ENCODE measurements around the gene ATF3. TPM values are rescaled to one million over a fixed set of nuclear protein-coding genes. Genes with fewer than 3 reads are reported as not detected.

ATF3 gene
- polyA plus RNA-seq, 3 donors from 2014 or later, result 0.40 to 0.70 TPM; not detected in 1

GRCh38 chr1:212578041-212578440, 30.5 kb upstream of the ATF3 start:
- peaks cover 3 to 10% (median 8%) of the 10 kb centered on the region in 3 donors for H3K27me3 Mint-ChIP-seq (ENCODE audit: low read depth in 3 of 3)
- no peak overlapping the region for H3K4me3 Mint-ChIP-seq
- H3K9me3 Mint-ChIP-seq, result no peaks in the 10 kb centered on the region
- H3K27ac Mint-ChIP-seq, result no peak overlapping the region
- no peak for DNase-seq
- H3K36me3 Mint-ChIP-seq, result no peaks in the 10 kb centered on the region
- H3K4me1 Mint-ChIP-seq, result peaks cover 0 to 6% of the 10 kb centered on the region in 2 donors

- Mint-ChIP-seq H3K4me3 (no peak overlapping the region), H3K27ac (no peak overlapping the region), H3K36me3 (no peaks in the 10 kb centered on the region), H3K4me1 (peaks cover 0 to 6% of the 10 kb centered on the region in 2 donors), H3K9me3 (no peaks in the 10 kb centered on the region), H3K27me3 (ENCODE audit: low read depth in 3 of 3) (peaks cover 4 to 9% (median 7%) of the 10 kb centered on the region in 3 donors)
- DNase-seq, result no peak
Measured at GRCh38 chr1:212581034-212581433, 27.5 kb upstream of the ATF3 start.

GRCh38 chr1:212582291-212582690, 26.3 kb upstream of the ATF3 start:
- H3K4me1 Mint-ChIP-seq, result peaks cover 0 to 6% of the 10 kb centered on the region in 2 donors
- no peaks in the 10 kb centered on the region for H3K9me3 Mint-ChIP-seq
- H3K36me3 Mint-ChIP-seq, result no peaks in the 10 kb centered on the region
- no peak for DNase-seq
- no peak overlapping the region for H3K27ac Mint-ChIP-seq
- H3K4me3 Mint-ChIP-seq, result no peak overlapping the region
- peaks cover 3 to 21% (median 9%) of the 10 kb centered on the region in 3 donors for H3K27me3 Mint-ChIP-seq (ENCODE audit: low read depth in 3 of 3)

GRCh38 chr1:212582808-212583615, 25.5 kb upstream of the ATF3 start:
- Mint-ChIP-seq H3K4me3 (no peak overlapping the region), H3K36me3 (no peaks in the 10 kb centered on the region), H3K27me3 (ENCODE audit: low read depth in 3 of 3) (peaks cover 3 to 23% (median 9%) of the 10 kb centered on the region in 3 donors), H3K4me1 (peaks cover 0 to 6% of the 10 kb centered on the region in 2 donors), H3K9me3 (no peaks in the 10 kb centered on the region), H3K27ac (no peak overlapping the region)
- DNase-seq, result no peak

DNA sequence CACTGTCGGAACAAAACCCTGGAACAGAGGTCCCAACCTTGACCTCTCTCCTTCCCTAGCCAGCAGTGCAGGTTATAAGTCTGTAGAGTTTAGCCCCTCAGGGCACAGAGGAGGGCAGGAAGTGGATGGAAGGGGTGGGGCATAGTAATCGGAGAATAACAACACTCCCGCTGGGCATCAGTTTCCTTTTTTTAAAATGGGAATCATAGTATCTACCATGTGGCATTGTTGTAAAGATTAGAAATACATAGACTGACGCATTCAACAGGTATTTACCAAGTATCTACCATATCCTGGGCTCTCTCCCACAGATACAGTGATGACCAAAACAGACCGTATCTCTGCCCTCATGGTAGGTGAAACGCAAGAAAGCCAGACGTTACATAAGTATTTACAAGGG, 24.9 kb upstream of the ATF3 start:
- peaks cover 3 to 20% (median 9%) of the 10 kb centered on the region in 3 donors for H3K27me3 Mint-ChIP-seq (ENCODE audit: low read depth in 3 of 3)

GRCh38 chr1:212584092-212584886, 24.3 kb upstream of the ATF3 start:
- no peaks in the 10 kb centered on the region for H3K9me3 Mint-ChIP-seq
- H3K27ac Mint-ChIP-seq, result no peak overlapping the region
- DNase-seq, result no peak
- H3K4me1 Mint-ChIP-seq, result peaks cover 0 to 6% of the 10 kb centered on the region in 2 donors
- H3K4me3 Mint-ChIP-seq, result no peak overlapping the region
- H3K36me3 Mint-ChIP-seq, result no peaks in the 10 kb centered on the region
- peaks cover 6 to 23% (median 9%) of the 10 kb centered on the region in 3 donors for H3K27me3 Mint-ChIP-seq (ENCODE audit: low read depth in 3 of 3)

More for the DNA sequence above, 24.9 kb upstream of the ATF3 start:
- Mint-ChIP-seq H3K36me3 (no peaks in the 10 kb centered on the region), H3K27ac (no peak overlapping the region), H3K4me3 (no peak overlapping the region), H3K4me1 (peaks cover 0 to 6% of the 10 kb centered on the region in 2 donors), H3K9me3 (no peaks in the 10 kb centered on the region)
- no peak for DNase-seq

GRCh38 chr1:212585210-212585609, 23.4 kb upstream of the ATF3 start:
- peaks cover 6 to 22% (median 9%) of the 10 kb centered on the region in 3 donors for H3K27me3 Mint-ChIP-seq (ENCODE audit: low read depth in 3 of 3)
- no peak overlapping the region for H3K27ac Mint-ChIP-seq
- H3K4me1 Mint-ChIP-seq, result peaks cover 0 to 3% of the 10 kb centered on the region in 2 donors
- H3K9me3 Mint-ChIP-seq, result no peaks in the 10 kb centered on the region
- no peak overlapping the region for H3K4me3 Mint-ChIP-seq
- DNase-seq, result no peak
- H3K36me3 Mint-ChIP-seq, result no peaks in the 10 kb centered on the region

- Mint-ChIP-seq H3K27ac (no peak overlapping the region), H3K4me3 (no peak overlapping the region), H3K27me3 (ENCODE audit: low read depth in 3 of 3) (peaks cover 6 to 21% (median 6%) of the 10 kb centered on the region in 3 donors), H3K9me3 (no peaks in the 10 kb centered on the region), H3K4me1 (no peaks in the 10 kb centered on the region), H3K36me3 (no peaks in the 10 kb centered on the region)
- no peak for DNase-seq
Measured at GRCh38 chr1:212586206-212587015, 22.1 kb upstream of the ATF3 start.

- H3K36me3 Mint-ChIP-seq, result no peaks in the 10 kb centered on the region
Measured at GRCh38 chr1:212587016-212587887, 21.3 kb upstream of the ATF3 start.

DNA sequence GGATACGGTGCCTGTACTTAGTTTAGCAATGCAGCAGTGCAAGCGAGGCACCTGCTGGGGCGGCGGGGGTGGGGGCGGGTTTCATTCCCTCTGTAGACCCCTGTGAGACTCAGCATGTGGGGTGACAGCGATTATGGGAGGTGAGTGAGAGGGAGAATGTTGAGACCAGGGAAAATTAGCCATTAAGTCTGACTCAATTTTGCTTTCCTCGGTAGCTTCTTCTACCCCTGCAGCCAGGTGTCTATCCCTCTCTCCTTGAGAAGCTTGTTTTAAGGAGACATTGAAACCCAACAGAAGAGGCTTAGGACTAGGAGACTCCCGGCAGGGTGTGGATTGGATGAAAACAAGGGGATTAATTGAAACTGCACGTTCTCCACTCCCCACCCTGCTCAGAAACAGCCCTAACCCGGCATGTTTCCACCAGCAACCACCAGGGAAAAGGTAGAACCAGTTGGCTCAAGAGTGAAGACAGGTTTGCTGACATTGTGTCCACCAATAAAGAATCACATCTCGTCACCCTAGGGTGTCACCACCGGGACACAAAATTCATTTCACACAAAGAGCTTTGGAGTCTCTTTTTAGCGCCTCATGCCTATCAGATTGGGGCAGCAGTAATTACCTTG, 20.6 kb upstream of the ATF3 start:
- no peak overlapping the region for H3K27ac Mint-ChIP-seq
- H3K36me3 Mint-ChIP-seq, result no peaks in the 10 kb centered on the region
- no peak overlapping the region for H3K4me3 Mint-ChIP-seq
- H3K27me3 Mint-ChIP-seq (ENCODE audit: low read depth in 3 of 3), result peaks cover 6 to 21% (median 7%) of the 10 kb centered on the region in 3 donors
- H3K4me1 Mint-ChIP-seq, result no peaks in the 10 kb centered on the region
- no peaks in the 10 kb centered on the region for H3K9me3 Mint-ChIP-seq
- DNase-seq, result no peak

More at GRCh38 chr1:212587016-212587887, 21.3 kb upstream of the ATF3 start:
- Mint-ChIP-seq H3K4me3 (no peak overlapping the region), H3K9me3 (no peaks in the 10 kb centered on the region), H3K27me3 (ENCODE audit: low read depth in 3 of 3) (peaks cover 7 to 21% (median 9%) of the 10 kb centered on the region in 3 donors), H3K27ac (no peak overlapping the region), H3K4me1 (no peaks in the 10 kb centered on the region)
- no peak for DNase-seq

DNA sequence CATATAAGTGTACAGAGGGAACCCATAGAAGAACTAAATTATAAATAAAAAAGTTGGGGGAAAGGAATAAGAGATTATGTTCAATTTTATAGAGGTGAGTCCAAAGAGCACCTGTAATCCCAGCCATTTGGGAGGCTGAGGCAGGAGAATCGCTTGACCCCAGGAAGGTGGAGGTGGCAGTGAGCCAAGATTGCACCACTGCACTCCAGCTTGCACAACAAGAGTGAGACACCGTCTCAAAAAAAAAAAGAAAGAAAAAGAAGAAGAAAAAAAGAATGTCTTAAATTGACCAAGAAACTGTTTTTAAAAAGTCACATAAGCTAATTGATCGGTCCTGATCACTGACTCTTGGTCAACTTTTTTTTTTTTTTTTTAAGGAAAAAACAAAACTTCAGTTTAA, 19.1 kb upstream of the ATF3 start:
- no peak for DNase-seq
- peaks cover 6 to 21% (median 6%) of the 10 kb centered on the region in 3 donors for H3K27me3 Mint-ChIP-seq (ENCODE audit: low read depth in 3 of 3)

DNA sequence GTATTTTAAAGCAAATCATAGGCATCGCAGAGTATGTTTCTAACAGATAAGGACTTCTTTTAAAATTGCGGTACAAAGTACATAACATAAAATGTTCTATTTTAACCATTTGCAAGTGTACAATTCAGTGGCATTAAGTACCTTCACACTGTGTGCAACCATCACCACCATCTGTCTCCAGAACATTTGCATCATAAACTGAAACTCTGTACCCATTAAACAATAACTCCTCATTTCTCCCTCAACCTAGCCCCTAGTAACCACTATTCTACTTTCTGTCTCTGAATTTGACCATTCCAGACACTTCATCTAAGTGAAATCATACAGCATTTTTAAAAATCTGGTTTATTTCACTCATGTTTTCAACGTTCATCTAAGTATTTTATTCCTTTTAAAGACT, 16.6 kb upstream of the ATF3 start:
- H3K36me3 Mint-ChIP-seq, result no peaks in the 10 kb centered on the region
- H3K4me3 Mint-ChIP-seq, result no peak overlapping the region
- no peak for DNase-seq
- H3K27me3 Mint-ChIP-seq (ENCODE audit: low read depth in 3 of 3), result peaks cover 2 to 13% (median 6%) of the 10 kb centered on the region in 3 donors
- no peak overlapping the region for H3K27ac Mint-ChIP-seq
- H3K4me1 Mint-ChIP-seq, result peaks cover 14 to 16% of the 10 kb centered on the region in 2 donors
- H3K9me3 Mint-ChIP-seq, result no peaks in the 10 kb centered on the region

More for the DNA sequence above, 19.1 kb upstream of the ATF3 start:
- Mint-ChIP-seq H3K4me3 (no peak overlapping the region), H3K36me3 (no peaks in the 10 kb centered on the region), H3K4me1 (no peaks in the 10 kb centered on the region), H3K27ac (no peak overlapping the region), H3K9me3 (no peaks in the 10 kb centered on the region)
